Endothelial cell (in vitro differentiated cells): ENCODE data around the gene CEP170B. TPM values are rescaled to one million over a fixed set of nuclear protein-coding genes. Genes with fewer than 3 reads are reported as not detected.

Experiments
- DNase-seq: peaks from one replicate; pipeline ENCODE4 v3.0.0; 2021; ENCODE audit warnings: low spot score
- H3K27ac Mint-ChIP-seq: one replicate; pipeline ENCODE4 v1.8.0; 2021; ENCODE audit warnings: mixed read lengths, inconsistent platforms; ENCODE audit not compliant: unreplicated experiment
- H3K27me3 Mint-ChIP-seq: one replicate; pipeline ENCODE4 v1.8.0; 2021; ENCODE audit warnings: mild to moderate bottlenecking, moderate library complexity, mixed read lengths, inconsistent platforms; ENCODE audit not compliant: unreplicated experiment
- H3K36me3 Mint-ChIP-seq: one replicate; pipeline ENCODE4 v1.8.0; 2021; ENCODE audit warnings: mild to moderate bottlenecking, low read depth, mixed read lengths, inconsistent platforms; ENCODE audit not compliant: unreplicated experiment
- H3K4me1 Mint-ChIP-seq: one replicate; pipeline ENCODE4 v1.8.0; 2021; ENCODE audit warnings: mild to moderate bottlenecking, mixed read lengths, inconsistent platforms; ENCODE audit not compliant: unreplicated experiment
- H3K4me3 Mint-ChIP-seq: one replicate; pipeline ENCODE4 v1.8.0; 2021; ENCODE audit warnings: mild to moderate bottlenecking, mixed read lengths, inconsistent platforms; ENCODE audit not compliant: unreplicated experiment
- H3K9me3 Mint-ChIP-seq: one replicate; pipeline ENCODE4 v1.8.0; 2021; ENCODE audit warnings: mixed read lengths, inconsistent platforms; ENCODE audit not compliant: unreplicated experiment
- total RNA-seq: library from RNA; stranded (reverse); fragmentation: NEBNext Ultra II Directional; extraction: Animal tissue kit (Norgen Biotek cat#: 25700); gene quantifications from one replicate; pipeline ENCODE4 v1.2.1, GENCODE V29; 2021; ENCODE audit not compliant: unreplicated experiment
- TF ChIP-seq, protein P1 (sequence below): fragments of 200-600 bp; sonication (generic); IDR thresholded peaks from one replicate; pipeline ENCODE4 v1.5.0; 2021; ENCODE audit warnings: antibody characterized with exemption; ENCODE audit not compliant: unreplicated experiment

The CEP170B gene
- total RNA-seq, 1 donor from 2014 or later: 11.3 TPM

DNA sequence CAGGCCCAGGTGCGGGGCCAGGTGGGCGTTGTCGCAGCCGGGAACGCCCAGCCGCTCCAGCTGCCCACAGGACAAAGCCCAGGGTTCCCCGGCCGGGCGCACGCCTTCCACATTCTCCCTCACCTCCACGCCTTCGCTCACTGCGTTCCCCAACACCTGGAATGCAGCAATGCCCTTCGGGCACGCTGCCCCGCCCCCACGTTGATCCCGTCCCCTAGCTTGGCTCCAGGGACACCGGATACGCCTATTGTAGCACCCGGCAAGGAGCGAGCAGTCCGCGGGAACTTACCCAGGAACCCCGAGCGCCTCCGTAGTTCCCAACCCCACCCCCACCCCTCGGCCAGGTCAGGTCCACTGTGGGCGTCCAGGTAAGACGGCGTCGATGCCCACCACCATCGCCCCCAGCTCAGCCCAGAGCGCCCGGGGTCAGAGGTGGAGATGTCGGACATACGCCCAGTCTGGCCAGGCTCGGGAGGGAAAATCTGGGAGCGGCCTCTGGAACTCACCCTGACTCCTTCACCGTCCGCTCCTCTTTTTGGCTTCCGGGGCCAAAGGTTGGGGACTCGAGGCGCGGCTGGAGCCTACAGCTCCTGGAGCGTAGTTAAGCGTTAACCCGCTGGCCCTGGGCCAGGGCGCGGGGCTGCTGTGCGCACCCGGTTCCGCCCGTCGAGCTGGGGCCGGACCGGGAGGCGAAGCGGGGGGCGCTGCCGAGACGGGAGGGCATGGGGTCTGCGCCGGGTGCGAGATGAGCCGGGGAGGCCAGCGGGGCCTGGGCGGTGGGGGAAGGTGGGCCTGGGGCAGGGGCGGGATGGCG lies 594 bp upstream of the CEP170B start:
- Mint-ChIP-seq H3K4me3 (peak overlapping the region; percentile 59), H3K4me1 (no peaks in the 10 kb centered on the region), H3K9me3 (no peaks in the 10 kb centered on the region), H3K36me3 (peaks cover 6% of the 10 kb centered on the region), H3K27me3 (peaks cover 9% of the 10 kb centered on the region), H3K27ac (no peak overlapping the region)
- TF ChIP-seq, protein P1, sequence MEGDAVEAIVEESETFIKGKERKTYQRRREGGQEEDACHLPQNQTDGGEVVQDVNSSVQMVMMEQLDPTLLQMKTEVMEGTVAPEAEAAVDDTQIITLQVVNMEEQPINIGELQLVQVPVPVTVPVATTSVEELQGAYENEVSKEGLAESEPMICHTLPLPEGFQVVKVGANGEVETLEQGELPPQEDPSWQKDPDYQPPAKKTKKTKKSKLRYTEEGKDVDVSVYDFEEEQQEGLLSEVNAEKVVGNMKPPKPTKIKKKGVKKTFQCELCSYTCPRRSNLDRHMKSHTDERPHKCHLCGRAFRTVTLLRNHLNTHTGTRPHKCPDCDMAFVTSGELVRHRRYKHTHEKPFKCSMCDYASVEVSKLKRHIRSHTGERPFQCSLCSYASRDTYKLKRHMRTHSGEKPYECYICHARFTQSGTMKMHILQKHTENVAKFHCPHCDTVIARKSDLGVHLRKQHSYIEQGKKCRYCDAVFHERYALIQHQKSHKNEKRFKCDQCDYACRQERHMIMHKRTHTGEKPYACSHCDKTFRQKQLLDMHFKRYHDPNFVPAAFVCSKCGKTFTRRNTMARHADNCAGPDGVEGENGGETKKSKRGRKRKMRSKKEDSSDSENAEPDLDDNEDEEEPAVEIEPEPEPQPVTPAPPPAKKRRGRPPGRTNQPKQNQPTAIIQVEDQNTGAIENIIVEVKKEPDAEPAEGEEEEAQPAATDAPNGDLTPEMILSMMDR: no peak
- peak; percentile 18 for DNase-seq

DNA sequence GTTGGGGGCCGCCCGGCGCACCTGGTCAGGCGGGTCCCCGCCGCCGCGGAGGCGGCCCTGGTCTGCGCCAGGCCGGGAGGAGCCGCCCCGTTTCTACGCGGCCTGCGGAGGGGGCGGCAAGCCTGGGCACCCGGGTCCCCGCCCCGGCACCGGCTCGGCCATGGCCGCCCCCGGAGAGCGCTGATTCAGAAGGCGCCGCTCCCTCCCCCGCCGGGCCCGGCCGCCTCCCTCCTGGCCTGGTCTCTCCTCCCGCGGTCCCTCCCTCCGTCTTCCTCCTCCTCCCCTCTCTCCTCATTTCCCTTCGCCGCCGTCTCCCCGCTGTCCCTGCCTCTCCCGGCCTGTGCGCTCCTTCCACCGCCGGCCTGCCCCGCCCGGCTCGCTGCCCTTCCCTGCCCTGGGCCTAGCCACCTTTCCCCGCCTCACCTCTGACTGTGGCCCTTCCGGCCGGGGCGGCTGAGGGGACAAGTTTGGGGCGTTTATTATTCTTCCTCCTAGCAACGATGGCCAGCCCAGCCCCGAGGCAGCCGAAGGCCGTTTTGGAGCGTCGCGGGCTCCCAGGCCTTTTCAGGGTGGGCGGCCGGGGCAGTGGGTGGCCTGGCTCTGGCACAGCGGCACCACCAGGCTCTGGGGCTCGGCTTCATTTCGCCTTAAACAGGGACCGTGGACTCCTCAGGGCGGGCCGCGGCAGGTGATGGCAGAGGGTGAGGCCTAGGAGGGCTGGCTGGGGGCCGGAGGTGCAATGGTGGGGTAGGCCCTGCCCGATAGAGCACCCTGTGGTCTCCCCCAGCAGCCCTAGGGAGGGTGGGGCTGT lies 768 bp downstream of the CEP170B start:
- H3K27me3 Mint-ChIP-seq: peaks cover 9% of the 10 kb centered on the region
- no peaks in the 10 kb centered on the region for H3K9me3 Mint-ChIP-seq
- H3K4me3 Mint-ChIP-seq: peak overlapping the region; percentile 77
- H3K27ac Mint-ChIP-seq: no peak overlapping the region
- peaks cover 6% of the 10 kb centered on the region for H3K36me3 Mint-ChIP-seq
- no peaks in the 10 kb centered on the region for H3K4me1 Mint-ChIP-seq
- TF ChIP-seq, protein P1: no peak
- DNase-seq: peak; percentile 41

DNA sequence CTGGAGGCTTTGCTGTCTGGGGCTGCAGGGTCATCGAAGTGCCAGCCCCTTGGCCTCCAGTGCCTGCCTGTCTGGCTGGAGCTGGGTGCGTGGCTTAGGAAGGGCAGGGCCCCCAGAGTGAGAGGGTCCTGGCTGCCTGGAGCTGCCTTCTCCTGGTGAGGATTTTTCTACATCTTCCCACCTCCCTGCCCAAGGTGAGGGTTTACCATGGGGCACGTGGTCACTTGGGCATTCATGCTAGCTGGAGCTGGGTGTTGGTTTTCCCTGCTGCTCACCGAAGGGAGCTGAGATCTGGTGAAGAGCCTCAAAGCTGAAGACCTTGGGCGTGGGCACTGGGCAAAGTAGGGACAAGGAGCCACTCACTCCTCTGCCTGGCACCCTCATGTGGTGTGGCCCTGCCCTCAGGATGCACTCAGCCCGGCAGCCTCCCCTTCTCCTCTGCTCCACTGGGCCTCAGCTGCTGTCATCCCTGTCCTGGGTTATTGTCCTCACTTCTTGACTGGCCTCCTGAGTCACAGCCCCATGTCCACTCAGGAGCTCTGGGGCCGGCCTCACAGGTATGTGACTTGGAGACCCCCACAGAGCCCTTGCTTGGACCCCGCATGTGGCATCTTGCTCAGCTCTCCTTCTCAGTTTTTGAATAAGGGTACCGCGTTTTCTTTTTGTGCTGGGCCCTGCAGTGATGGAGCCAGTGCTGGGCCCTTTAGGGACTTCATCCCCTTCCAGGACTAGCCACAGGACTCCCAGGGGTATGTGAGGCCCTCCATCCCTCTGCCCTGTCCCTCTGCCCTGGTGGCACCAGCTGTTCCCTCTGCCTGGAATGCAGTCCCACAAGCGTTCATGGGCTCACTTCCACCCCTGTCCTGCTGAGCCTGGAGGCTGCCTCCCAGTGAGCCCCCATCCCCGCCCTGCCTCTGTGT lies 1.6 kb downstream of the CEP170B start:
- Mint-ChIP-seq H3K4me1 (no peaks in the 10 kb centered on the region), H3K9me3 (no peaks in the 10 kb centered on the region), H3K36me3 (peaks cover 6% of the 10 kb centered on the region), H3K27me3 (peaks cover 10% of the 10 kb centered on the region), H3K4me3 (no peak overlapping the region), H3K27ac (no peak overlapping the region)
- DNase-seq: no peak
- TF ChIP-seq, protein P1: no peak

DNA sequence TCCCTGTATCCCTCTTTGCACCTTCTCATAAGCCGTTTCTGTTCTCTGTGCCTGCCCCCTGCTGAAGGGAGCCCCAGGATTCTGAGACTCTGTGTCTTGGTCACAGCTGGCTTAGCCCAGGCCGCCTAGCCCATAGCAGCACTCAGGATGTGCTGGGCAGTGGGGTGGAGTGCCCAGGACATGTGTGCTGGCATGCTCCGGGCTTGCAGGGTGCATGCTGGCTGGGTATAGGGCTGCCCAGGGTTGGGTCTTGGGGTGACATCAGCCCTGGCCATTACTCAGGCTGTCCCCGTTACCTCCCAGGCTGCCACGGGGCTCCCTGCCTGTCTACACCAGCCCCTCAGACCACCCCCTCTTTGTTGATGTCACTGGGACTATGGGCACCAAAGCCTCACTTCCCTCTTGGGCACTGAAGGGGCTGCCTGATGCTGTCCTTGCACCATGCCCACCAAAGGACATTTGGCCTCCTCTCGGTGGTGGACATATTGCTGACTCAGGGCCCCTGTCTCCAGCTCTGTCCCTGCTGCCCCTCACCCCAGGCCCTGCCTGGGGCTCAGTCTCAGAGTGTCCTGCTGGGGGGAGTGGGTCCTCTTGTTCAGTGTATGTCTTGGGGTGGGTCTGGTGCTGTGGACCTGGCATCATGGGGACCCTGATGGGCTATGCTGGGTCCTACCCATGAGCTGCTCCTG lies 2.4 kb downstream of the CEP170B start:
- Mint-ChIP-seq H3K27ac (no peak overlapping the region), H3K4me1 (peaks cover 5% of the 10 kb centered on the region), H3K9me3 (no peaks in the 10 kb centered on the region), H3K4me3 (no peak overlapping the region), H3K36me3 (peaks cover 6% of the 10 kb centered on the region), H3K27me3 (peaks cover 18% of the 10 kb centered on the region)
- TF ChIP-seq, protein P1: no peak
- DNase-seq: no peak
